Dendritic cell treated with granulocyte-macrophage colony-stimulating factor and Interleukin-4, amounts not matched to agents 40 ng/mL and 50 ng/mL, for 4 days (primary cell): ENCODE measurements around the gene DYNC2LI1.
A peak's percentile ranks its signal among the peaks of the same experiment; 100 is the strongest.
"Not testable (repeated sequence)": the region's sequence is repeated elsewhere in the genome, so short reads cannot be mapped to it uniquely, and the experiment has no call there.

Source experiments
- H3K27ac Mint-ChIP-seq: one replicate; pipeline ENCODE4 v1.8.0; 2022; ENCODE audit warnings: mild to moderate bottlenecking, mixed read lengths
- H3K27me3 Mint-ChIP-seq: one replicate; pipeline ENCODE4 v1.8.0; 2022; ENCODE audit warnings: mild to moderate bottlenecking, mixed read lengths
- H3K36me3 Mint-ChIP-seq: one replicate; pipeline ENCODE4 v1.8.0; 2022; ENCODE audit warnings: low read depth, mixed read lengths
- H3K4me1 Mint-ChIP-seq: one replicate; pipeline ENCODE4 v1.8.0; 2022; ENCODE audit warnings: low read depth, mixed read lengths
- H3K4me3 Mint-ChIP-seq: one replicate; pipeline ENCODE4 v1.8.0; 2022; ENCODE audit warnings: mild to moderate bottlenecking, moderate library complexity, mixed read lengths
- H3K9me3 Mint-ChIP-seq: one replicate; pipeline ENCODE4 v1.8.0; 2022; ENCODE audit warnings: mixed read lengths
- intact Hi-C: fragments of 100-400 bp; cut with micrococcal nuclease; formaldehyde crosslinking; loops from one replicate; pipeline ENCODE4 v1.15.0; 2022

DYNC2LI1 gene

DNA sequence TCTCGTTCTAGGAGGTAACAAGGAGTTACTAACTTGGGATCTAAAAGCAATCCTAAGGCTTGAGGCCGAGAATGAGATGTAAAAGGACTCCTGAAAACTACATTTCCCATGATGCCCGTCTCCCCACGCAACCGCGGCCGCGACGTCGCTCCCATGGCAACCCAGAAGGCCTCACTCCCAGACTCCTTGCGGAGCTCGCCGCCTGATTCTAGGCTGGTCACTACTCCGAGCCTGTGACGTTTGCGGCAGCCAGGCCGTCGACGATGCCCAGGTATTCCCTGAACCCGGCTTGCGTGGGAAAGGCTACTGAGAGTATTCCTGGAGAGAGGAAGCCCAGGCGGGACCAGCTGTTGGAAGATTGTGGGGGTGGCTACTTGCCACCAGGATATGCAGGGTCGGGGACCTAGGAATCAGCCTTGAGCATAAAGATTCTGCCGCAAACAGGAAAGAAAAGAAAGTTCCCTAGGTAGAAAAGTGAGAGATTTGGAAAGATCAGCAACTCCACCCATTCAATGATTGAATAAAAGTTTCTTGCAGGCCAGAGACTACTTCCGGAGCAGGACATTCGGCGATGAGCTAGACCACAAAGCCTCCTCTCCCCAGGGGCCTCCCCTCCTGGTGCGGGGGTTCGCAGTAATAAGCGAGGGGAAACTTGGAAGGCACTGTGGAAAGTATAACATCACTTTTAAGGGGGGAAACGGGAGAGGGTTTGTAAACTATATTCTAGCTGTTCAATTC lies at the start of gene DYNC2LI1:
TSS of gene DYNC2LI1 (plus strand) at position 164 of the 738 bp plus-strand sequence. CDS start at position 264, 100 bp downstream.
- Mint-ChIP-seq H3K9me3 (no peaks in the 10 kb centered on the region), H3K4me3 (peak within 1 kb of the TSS; percentile 98), H3K27ac (peak within 1 kb of the TSS; percentile 95), H3K27me3 (peaks cover 3% of the 10 kb centered on the region), H3K4me1 (peaks cover 12% of the 10 kb centered on the region), H3K36me3 (peaks cover 6% of the 10 kb centered on the region)
- intact Hi-C loops: loop anchor here (5.0 kb wide), 1 partner anchor 223 kb away; the partner anchor contains the start of gene LRPPRC

DNA sequence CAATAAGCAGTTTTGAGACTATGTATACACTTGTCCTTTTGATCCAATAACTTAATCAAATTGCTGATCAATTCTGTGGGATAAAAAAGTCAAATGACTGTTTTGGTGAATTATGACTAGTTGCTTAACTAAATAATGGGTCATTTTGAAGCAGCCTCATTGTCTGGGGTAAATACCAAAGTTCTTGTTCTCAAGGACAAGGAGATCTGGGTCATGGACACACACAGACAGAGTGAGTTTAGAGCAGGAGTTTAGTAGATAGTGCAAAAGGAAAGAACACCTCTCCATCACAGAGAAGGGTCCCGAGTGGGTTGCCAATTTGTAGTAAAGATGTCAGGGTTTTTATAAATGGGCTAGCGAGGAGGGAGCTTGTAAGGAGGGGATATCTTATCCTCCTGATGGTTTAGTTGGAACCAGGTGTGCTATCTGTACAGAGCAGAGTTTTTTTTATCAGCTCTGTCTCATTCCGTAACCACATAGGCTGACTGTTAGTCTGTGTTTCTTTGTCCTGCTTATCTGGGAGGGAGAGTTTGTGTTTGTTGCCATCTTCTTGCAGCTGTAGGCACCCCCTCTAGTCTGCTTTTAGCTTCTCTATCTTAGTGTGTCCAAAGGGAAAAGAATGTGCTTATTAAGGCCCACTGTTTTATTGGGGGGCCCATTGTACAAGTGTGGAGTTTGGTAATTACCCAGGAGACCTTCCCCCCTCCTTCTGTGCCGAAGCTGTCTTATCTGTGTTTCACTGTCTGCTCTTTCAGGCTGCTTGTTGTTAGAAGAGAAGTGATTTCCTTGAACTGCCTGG lies 48.9 kb upstream of the DYNC2LI1 start:
- H3K4me3 Mint-ChIP-seq: no peak overlapping the region
- intact Hi-C loops: no loop called here
- no peaks in the 10 kb centered on the region for H3K9me3 Mint-ChIP-seq
- H3K27ac Mint-ChIP-seq: no peak overlapping the region
- H3K4me1 Mint-ChIP-seq: no peaks in the 10 kb centered on the region
- peaks cover 8% of the 10 kb centered on the region for H3K27me3 Mint-ChIP-seq
- no peaks in the 10 kb centered on the region for H3K36me3 Mint-ChIP-seq

DNA sequence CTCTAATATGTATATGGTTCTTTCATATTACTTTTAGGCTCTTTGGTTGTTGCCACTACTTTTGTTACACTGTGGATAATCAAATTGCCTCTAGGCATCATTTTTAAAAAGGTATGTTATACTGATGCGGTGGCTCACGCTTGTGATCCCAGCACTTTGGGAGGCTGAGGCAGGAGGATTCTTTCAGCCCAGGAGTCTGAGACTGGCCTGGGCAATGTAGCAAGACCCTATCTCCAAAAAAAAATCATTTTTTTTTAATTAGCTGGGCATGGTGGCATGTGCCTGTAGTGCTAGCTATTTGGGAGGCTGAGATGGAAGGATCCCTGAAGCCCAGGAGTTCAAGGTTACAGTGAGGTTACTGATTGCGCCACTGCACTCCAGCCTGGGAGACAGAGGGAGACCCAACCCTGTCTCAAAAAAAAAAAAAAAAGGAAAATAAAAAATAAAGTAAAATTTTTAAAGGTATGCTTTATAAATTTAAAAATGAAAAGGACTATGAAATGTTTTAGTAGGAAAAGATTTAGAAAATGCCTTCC lies 48.1 kb upstream of the DYNC2LI1 start:
- intact Hi-C loops: no loop called here
- no peaks in the 10 kb centered on the region for H3K9me3 Mint-ChIP-seq
- no peak overlapping the region for H3K4me3 Mint-ChIP-seq
- H3K27me3 Mint-ChIP-seq: peaks cover 8% of the 10 kb centered on the region
- H3K36me3 Mint-ChIP-seq: no peaks in the 10 kb centered on the region
- H3K4me1 Mint-ChIP-seq: no peaks in the 10 kb centered on the region
- no peak overlapping the region for H3K27ac Mint-ChIP-seq

DNA sequence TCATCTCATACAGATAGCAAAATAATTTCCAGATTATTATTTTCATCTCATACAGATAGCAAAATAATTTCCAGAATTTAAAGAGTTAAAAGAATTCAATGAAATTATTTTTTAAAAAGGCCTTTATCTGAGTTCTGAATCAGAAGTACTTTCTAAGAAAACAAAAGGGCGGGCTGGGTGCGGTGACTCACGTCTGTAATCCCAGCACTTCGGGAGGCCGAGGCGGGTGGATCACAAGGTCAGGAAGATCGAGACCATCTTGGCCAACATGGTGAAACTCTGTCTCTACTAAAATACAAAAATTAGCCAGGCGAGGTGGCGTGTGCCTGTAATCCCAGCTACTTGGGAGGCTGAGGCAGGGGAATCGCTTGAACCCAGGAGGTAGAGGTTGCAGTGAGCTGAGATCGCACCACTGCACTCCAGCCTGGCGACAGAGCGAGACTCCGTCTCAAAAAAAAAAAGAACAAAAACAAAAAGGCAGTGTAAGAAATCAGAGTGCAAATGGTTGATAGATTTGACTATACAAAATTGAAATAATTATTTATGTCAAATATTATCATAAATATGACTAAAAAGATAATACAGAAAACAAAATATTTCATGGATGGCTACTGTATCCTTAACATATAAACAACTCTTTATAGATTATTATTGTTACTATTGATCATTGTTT lies 46.7 kb upstream of the DYNC2LI1 start:
- H3K9me3 Mint-ChIP-seq, H3K4me3 Mint-ChIP-seq, intact Hi-C loops, H3K27me3 Mint-ChIP-seq, H3K27ac Mint-ChIP-seq, H3K36me3 Mint-ChIP-seq, H3K4me1 Mint-ChIP-seq: not testable (repeated sequence)

DNA sequence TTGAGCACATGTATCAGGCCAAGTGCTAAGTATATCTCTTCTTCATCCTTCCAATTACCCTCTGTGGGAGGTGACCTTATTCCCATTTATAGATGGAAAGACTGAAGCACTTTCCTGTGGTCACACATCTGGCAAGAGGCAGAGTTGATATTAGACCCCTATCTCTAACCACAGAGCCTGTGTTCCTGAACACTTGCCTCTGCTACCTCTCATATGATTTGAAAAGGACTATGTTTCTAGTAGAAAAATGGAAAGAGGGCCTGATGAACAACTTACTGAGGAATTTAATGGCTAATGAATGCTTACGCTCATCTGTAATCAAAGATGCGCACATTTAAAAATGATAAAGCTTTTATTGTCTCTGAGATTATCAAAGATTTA lies 46.2 kb upstream of the DYNC2LI1 start:
- Mint-ChIP-seq H3K27me3 (peaks cover 8% of the 10 kb centered on the region), H3K9me3 (no peaks in the 10 kb centered on the region), H3K4me1 (no peaks in the 10 kb centered on the region), H3K27ac (no peak overlapping the region), H3K36me3 (no peaks in the 10 kb centered on the region), H3K4me3 (no peak overlapping the region)
- intact Hi-C loops: no loop called here

DNA sequence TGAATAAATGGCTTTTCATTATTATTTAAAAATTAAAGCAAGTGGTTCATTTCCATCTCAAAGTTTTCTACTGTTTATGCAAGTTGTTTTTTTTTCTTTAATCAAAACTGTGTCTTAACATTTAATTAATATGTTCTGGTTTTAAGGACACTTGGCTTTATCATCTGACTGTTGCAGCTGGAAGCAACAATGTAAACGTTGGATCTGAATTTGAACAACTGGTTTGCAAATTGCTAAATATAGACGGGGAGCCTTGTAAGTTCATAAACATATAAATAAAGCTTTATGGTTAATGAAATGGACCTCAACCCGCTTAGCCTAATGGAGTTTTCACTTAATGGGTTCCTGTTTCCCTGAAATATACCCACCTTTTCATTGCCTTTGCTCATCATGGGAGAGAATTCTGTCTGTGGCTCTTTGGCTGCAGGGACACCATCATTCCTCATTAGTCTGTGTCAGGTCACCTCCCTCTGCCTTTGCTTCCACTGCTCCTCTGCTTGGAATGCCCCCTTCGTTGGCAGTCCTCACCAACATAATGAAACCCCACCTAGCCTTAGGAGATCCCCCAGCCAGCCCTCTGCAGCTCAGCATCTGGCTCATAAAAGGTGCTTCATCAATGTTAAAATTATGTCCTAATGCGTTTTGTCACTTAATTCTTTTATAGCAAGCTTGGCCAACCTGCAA lies 44.2 kb upstream of the DYNC2LI1 start:
- Mint-ChIP-seq H3K27ac (no peak overlapping the region), H3K27me3 (peaks cover 5% of the 10 kb centered on the region), H3K9me3 (no peaks in the 10 kb centered on the region), H3K4me1 (no peaks in the 10 kb centered on the region), H3K36me3 (no peaks in the 10 kb centered on the region), H3K4me3 (no peak overlapping the region)
- intact Hi-C loops: no loop called here

DNA sequence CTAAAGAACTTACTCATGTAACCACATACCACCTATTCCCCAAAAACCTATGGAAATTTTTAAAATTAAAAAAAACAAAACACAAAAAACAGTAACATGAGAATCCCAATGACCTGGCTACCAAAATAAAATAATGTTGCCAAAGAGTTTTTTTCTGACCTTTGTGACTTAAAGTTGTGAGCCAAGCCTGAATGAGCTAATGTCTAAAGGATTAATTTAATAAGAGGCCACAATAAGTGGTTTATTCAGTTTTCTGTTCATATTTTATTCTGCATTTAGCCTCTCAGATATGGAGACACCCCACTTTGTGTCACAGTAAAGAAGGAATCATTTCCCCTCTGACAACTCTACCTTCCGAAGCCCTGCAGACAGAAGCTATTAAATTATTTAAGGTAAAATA lies 42.6 kb upstream of the DYNC2LI1 start:
- intact Hi-C loops: no loop called here
- Mint-ChIP-seq H3K4me1 (no peaks in the 10 kb centered on the region), H3K27me3 (peaks cover 2% of the 10 kb centered on the region), H3K9me3 (no peaks in the 10 kb centered on the region), H3K36me3 (no peaks in the 10 kb centered on the region), H3K4me3 (no peak overlapping the region), H3K27ac (no peak overlapping the region)

DNA sequence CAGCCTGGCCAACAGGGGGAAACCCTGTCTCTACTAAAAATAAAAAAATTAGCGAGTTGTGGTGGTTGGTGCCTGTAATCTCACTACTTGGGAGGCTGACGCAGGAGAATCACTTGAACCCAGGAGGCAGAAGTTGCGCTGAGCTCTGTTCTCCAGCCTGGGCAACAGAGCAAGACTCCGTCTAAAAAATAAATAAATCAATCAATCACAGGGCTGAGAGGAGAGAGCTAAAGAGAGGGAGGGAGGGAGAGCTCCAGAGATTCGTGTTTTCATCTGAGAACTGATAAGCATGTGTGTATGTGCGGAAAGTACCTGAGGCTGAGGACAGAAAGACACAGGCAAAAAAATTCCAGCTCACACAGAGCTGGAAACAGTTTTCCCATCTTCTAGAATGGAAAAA lies 37.2 kb upstream of the DYNC2LI1 start:
- H3K36me3 Mint-ChIP-seq: no peaks in the 10 kb centered on the region
- H3K9me3 Mint-ChIP-seq: no peaks in the 10 kb centered on the region
- intact Hi-C loops: no loop called here
- H3K4me1 Mint-ChIP-seq: no peaks in the 10 kb centered on the region
- H3K27me3 Mint-ChIP-seq: peaks cover 20% of the 10 kb centered on the region
- no peak overlapping the region for H3K27ac Mint-ChIP-seq
- H3K4me3 Mint-ChIP-seq: no peak overlapping the region

DNA sequence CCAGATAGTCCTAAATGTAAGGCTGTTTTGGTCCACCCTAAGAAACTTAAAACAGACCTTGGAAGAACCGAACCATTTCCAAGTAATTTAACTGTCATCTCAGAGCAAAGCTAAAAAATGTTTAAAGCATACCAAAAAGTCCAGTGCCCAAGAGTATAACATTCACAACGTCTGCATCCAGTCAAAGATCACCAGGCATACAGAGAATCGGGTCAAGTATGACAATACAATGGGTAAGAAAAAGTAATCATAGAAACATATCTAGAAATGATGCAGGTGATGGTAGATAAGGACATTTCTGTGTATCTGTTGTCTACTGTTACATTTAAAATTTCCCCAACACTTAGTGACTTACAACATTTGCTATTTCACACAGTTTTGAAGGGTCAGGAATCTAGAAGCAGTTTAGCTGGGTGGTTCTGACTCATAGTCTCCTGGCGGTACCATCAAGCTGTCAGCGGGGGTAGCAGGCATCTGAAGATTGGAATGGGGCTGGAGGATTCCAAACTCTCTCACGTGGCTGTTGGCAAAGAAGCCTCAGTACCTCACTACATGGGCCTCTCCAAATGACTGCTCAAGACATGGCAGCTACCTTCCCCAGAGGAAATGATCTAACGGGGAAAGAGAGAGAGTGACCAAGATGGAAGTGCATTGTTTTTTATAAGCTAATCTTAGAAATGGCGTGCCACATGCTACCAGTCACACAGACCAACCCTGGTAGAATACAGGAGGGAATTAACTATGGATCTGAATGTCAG lies 36.6 kb upstream of the DYNC2LI1 start:
- Mint-ChIP-seq H3K4me1 (no peaks in the 10 kb centered on the region), H3K27me3 (peaks cover 20% of the 10 kb centered on the region), H3K36me3 (no peaks in the 10 kb centered on the region), H3K9me3 (no peaks in the 10 kb centered on the region), H3K4me3 (no peak overlapping the region), H3K27ac (no peak overlapping the region)
- intact Hi-C loops: no loop called here

DNA sequence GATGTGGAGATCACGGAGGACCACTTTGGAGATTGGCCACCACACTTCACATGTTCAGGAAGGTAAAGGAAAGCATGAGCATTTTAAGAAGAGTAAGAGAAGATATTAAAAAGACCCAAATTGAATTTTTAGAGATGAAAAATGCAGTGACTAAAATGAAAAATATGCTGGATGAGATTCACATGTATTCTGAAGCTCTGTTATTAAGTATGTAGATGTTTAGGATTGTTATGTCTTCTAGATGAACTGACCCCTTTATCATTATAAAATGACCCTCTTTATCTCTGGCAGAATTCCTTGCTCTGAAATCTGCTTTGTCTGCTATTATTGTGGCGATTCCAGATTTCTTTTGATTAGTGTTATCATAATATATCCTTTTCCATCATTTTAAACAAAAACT lies 36.0 kb upstream of the DYNC2LI1 start:
- Mint-ChIP-seq H3K4me1 (no peaks in the 10 kb centered on the region), H3K36me3 (no peaks in the 10 kb centered on the region), H3K27me3 (peaks cover 20% of the 10 kb centered on the region), H3K4me3 (no peak overlapping the region), H3K27ac (no peak overlapping the region), H3K9me3 (no peaks in the 10 kb centered on the region)
- intact Hi-C loops: no loop called here

DNA sequence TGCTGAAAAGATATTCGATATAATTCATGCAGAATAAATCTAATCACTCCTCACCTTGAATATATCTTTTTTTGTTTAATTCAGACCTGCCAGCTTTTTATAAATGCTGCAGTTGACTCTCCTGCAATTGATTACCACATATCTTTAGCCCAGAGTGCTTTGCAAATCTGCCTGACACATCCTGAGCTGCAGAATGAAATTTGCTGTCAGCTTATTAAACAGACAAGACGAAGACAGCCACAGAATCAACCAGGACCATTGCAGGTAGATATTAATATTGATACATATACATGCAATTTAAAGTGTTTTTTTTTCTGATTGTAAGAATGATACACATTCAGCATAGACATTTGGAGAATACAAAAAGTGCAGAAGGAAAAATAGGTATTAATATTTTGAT lies 35.6 kb upstream of the DYNC2LI1 start:
- H3K9me3 Mint-ChIP-seq: no peaks in the 10 kb centered on the region
- H3K4me1 Mint-ChIP-seq: no peaks in the 10 kb centered on the region
- H3K27me3 Mint-ChIP-seq: peaks cover 20% of the 10 kb centered on the region
- intact Hi-C loops: no loop called here
- H3K36me3 Mint-ChIP-seq: no peaks in the 10 kb centered on the region
- no peak overlapping the region for H3K4me3 Mint-ChIP-seq
- H3K27ac Mint-ChIP-seq: no peak overlapping the region

DNA sequence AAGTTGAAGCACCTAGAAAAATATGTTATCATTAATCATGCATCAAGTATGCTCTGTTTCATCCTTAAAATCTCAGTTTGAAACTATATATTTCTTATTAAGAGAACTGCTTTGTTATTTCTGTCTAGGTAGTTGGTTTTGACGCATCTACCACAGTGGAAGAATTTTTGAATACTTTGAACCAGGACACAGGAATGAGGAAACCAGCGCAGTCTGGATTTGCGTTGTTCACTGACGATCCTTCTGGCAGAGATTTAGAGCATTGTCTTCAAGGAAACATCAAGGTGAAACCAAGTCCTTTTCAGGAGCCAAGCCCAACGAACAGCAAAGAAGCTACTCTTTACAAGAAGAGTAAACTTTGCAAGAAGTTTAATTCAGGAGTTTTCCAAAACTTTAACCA lies 30.1 kb upstream of the DYNC2LI1 start:
- no peak overlapping the region for H3K27ac Mint-ChIP-seq
- H3K9me3 Mint-ChIP-seq: no peaks in the 10 kb centered on the region
- intact Hi-C loops: no loop called here
- no peaks in the 10 kb centered on the region for H3K4me1 Mint-ChIP-seq
- H3K4me3 Mint-ChIP-seq: no peak overlapping the region
- peaks cover 5% of the 10 kb centered on the region for H3K27me3 Mint-ChIP-seq
- H3K36me3 Mint-ChIP-seq: no peaks in the 10 kb centered on the region

DNA sequence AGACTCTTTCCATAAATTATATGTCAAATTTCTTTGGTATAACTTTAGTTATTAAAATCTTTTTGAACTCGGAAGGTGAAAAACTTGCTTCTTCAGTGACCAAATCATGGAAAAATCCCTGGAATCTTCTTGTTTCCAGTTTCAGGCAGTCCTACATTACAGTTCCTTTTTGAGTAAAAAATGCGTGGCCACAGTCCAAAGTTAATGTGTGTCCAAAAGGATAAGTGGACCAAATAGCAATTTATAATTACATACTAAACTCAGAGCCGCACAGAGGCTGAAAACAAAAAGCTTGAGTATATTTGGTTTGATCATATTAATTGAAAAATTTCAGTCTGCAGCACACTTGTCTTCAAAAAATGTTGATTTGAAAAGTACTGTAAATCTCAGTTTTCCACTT lies 28.4 kb upstream of the DYNC2LI1 start:
- Mint-ChIP-seq H3K9me3 (no peaks in the 10 kb centered on the region), H3K4me1 (no peaks in the 10 kb centered on the region), H3K27me3 (no peaks in the 10 kb centered on the region), H3K4me3 (no peak overlapping the region), H3K27ac (no peak overlapping the region), H3K36me3 (no peaks in the 10 kb centered on the region)
- intact Hi-C loops: no loop called here
